NCI-H1436 (cell line): Measurements from ENCODE around the gene AOAH.
"Not testable (repeated sequence)": the region's sequence is repeated elsewhere in the genome, so short reads cannot be mapped to it uniquely, and the experiment has no call there.

Source experiments
- DNase-seq: peaks from one replicate; lab custom pipeline; 2025; lab: John Stamatoyannopoulos, UW

Gene AOAH

DNA sequence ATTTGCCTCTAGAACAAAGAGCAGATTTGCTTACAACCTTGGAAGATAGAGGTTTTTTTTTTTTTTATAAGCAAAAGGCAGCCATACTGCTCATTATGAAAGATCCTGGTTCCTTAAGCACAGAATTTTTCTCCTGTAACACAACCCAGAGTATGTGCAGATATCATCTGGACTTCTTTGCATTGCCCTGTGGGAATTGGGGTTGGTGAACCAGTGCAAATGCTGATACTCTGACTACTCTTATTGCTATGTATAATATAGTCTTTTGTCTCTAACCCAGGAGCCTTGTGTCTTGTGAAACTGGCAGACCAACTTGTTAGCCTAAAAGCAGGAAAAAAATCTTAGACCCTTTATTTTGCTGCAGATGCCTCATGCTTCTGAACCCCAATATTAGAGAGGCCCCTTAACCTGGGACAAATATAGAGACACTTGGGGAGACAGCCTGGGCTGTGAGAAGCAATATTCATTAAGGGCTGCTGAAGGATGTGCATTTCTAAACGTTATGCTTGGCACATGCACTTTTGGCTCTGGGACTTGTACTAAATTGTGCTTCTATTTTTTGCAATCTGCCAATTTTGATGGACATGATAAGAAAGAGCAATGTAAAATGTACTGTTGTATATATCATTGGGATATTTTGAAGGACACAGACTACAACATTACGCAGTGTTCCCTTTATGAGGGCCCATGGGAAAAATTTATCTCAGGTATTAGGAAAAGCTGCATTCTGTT is 255.8 kb downstream of the AOAH start:
- no peak for DNase-seq

DNA sequence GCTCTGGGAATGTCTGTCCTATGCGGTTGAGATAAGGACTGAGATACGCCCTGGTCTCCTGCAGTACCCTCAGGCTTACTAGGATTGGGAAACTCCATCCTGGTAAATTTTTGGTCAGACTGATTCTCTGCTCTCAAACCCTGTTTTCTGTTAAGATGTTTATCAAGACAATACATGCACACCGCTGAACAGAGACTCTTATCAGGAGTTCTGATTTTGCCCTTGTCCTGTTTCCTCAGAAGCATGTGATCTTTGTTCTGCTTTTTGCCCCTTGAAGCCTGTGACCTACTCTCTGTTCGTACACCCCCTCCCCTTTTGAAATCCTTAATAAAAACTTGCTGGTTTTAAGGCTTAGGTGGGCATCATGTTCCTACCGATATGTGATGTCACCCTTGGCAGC is 258.3 kb downstream of the AOAH start:
- not testable (repeated sequence) for DNase-seq

DNA sequence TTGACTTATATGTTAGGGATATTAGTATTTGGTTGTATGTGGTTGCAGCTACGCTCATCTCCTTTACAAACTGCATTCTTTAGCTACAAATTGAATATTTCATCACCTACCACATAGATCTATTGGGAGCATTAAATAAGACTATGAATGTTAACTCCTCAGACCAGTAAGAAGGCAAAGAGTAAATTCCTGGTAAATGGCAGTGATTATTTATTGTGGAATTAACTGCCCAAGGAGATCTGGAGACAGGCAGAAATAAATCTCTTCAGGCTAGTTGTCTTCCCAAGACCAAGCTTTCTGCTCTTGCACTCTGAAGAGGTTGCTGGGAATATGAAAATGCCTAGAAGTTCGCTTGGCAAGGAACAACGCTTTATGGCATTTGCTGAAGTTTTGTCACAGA is 260.0 kb downstream of the AOAH start:
- DNase-seq, result no peak
